Rectal smooth muscle tissue (tissue), 1 donor: ENCODE results near the gene SARS1.
"Not testable (repeated sequence)": the region's sequence is repeated elsewhere in the genome, so short reads cannot be mapped to it uniquely, and the experiment has no call there.

ENCODE experiments used
- H3K27ac ChIP-seq: one replicate; pipeline ENCODE4 v1.7.0; 2013; ENCODE audit warnings: low read depth, low read length, inconsistent platforms
- H3K27me3 ChIP-seq: one replicate; pipeline ENCODE4 v1.7.0; 2013; ENCODE audit warnings: low read length; ENCODE audit not compliant: control insufficient read depth, insufficient read depth
- H3K36me3 ChIP-seq: one replicate; pipeline ENCODE4 v1.7.0; 2013; ENCODE audit warnings: low read length; ENCODE audit not compliant: control insufficient read depth, insufficient read depth
- H3K4me1 ChIP-seq: one replicate; pipeline ENCODE4 v1.7.0; 2013; ENCODE audit warnings: low read length; ENCODE audit not compliant: control insufficient read depth, insufficient read depth
- H3K4me3 ChIP-seq: one replicate; pipeline ENCODE4 v1.7.0; 2013; ENCODE audit warnings: low read length
- H3K9ac ChIP-seq: one replicate; pipeline ENCODE4 v1.7.0; 2013; ENCODE audit warnings: low read length

SARS1 gene, protein sequence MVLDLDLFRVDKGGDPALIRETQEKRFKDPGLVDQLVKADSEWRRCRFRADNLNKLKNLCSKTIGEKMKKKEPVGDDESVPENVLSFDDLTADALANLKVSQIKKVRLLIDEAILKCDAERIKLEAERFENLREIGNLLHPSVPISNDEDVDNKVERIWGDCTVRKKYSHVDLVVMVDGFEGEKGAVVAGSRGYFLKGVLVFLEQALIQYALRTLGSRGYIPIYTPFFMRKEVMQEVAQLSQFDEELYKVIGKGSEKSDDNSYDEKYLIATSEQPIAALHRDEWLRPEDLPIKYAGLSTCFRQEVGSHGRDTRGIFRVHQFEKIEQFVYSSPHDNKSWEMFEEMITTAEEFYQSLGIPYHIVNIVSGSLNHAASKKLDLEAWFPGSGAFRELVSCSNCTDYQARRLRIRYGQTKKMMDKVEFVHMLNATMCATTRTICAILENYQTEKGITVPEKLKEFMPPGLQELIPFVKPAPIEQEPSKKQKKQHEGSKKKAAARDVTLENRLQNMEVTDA

DNA sequence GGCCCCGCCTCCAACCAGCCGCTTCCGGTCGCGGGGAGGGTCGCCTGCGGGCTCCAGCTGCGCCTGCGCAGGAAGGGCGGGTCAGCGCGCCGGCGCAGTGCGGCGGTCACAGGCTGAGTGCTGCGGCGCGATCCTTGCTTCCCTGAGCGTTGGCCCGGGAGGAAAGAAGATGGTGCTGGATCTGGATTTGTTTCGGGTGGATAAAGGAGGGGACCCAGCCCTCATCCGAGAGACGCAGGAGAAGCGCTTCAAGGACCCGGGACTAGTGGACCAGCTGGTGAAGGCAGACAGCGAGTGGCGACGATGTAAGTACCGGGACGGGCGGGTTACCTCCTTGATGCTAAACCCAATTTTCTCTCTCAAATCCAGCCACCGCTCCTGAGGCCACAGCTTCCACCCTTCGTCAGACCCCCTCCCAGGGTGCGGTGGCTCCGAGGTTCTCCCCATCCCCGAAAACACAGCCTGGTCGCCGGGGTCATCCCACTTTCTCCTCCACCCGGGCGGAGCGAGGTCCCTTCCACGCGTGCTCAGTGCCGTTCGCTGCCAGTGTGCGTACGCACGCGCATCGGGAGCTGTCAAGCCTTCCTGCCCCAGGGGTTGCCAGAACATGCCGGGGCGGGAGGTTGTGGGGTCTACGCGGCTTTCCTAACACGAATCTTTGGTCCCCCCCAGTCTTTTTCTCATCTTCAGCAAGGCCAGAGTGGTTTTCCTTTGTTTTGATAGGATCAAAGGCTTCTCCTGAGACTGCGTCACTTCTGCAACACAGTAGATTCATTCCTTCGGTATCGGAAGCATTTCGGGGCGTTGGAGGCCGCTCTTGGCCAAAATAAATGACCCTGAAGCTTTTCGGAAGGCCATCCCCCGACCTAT, at the start of gene SARS1:
SARS1 (plus strand) TSS at position 95 of the 870 bp plus-strand sequence; CDS start at position 170, 75 bp downstream.
- Histone ChIP-seq H3K9ac (peak within 1 kb of the TSS; percentile 70), H3K4me3 (peak within 1 kb of the TSS; percentile 88), H3K36me3 (no peaks in the 10 kb centered on the region), H3K4me1 (peaks cover 11% of the 10 kb centered on the region), H3K27ac (peak within 1 kb of the TSS; percentile 82), H3K27me3 (no peaks in the 10 kb centered on the region)

DNA sequence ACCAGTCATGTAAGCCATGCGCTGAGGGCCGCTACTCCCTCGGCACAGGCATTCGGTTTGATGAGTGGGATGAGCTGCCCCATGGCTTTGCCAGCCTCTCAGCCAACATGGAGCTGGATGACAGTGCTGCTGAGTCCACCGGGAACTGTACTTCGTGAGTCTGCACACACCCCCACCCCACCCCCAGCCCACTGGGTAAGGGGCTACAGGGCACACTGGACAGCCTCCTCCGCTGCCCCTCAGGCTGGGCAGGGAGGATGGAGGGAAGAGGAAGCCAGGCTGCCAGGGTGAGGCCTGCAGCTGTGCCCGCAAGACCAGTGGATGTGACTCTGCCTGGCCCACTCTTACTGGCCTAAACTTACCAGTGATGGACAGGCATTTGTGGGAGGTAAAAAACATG, 49.2 kb upstream of the SARS1 start:
- Histone ChIP-seq H3K4me1 (no peaks in the 10 kb centered on the region), H3K4me3 (no peak overlapping the region), H3K27me3 (no peaks in the 10 kb centered on the region), H3K27ac (no peak overlapping the region), H3K36me3 (no peaks in the 10 kb centered on the region), H3K9ac (no peak overlapping the region)

DNA sequence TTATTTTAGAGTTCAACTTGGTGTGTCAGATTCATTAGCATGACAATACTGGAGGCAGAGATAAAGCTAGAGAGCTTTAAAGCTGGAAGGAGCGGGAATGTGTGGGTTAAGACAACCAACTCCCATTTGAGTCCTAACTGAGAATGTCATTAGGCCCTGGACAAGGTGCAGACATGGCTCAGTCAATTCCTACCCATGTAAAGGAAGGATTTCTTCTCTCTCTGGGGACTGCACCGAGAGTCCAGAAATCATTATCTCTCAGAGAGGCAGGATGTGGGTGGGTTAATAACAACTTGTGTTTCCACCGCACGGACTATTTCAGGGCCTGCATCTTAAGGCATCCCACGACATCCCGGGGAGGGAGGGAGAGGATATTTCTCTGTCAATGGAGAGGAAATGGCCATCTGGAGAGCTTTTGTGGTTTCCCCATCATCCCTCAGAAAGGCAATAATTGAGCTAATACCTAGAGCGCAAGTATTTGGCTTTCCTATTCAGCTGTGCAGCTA, 46.7 kb upstream of the SARS1 start:
- H3K27ac ChIP-seq = no peak overlapping the region
- no peaks in the 10 kb centered on the region for H3K36me3 ChIP-seq

DNA sequence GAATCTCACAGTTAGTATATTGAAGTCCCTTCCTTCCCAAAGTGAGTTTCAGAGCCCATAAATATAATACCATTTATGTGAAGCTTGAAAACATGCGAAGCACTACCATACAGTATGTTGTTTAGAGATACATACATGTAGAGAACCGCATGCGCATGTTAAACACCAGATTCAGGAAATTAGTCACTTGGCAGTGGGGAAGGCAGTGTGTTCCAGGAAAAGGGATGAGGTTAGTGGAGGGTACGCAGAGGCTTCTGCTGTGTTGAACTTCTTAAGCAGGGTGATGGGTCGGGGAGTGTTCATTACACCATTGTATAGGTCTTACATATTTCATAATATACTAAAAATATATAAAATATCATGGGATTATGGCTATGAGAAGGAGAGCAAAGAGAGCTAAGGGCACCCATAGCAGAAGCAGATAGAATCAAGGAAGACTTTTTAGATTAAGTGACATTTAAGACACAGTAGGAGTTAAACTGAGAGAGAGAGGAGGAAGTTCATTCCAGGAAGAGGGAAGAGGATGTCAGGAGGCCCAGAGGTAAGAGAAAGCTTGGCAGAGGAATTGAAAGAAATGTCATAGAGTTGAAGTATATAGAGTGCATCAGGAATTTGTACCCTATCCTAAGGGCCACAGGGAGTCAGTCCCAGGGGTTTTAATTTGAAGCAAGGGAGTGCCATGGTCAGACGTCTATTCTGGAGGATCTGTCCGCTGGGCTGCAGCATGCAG, 43.5 kb upstream of the SARS1 start:
- Histone ChIP-seq H3K9ac (no peak overlapping the region), H3K4me3 (no peak overlapping the region), H3K4me1 (no peaks in the 10 kb centered on the region), H3K27me3 (no peaks in the 10 kb centered on the region), H3K36me3 (no peaks in the 10 kb centered on the region), H3K27ac (no peak overlapping the region)

More for the DNA sequence above, 46.7 kb upstream of the SARS1 start:
- H3K27me3 ChIP-seq = no peaks in the 10 kb centered on the region
- no peak overlapping the region for H3K4me3 ChIP-seq
- H3K4me1 ChIP-seq = no peaks in the 10 kb centered on the region
- H3K9ac ChIP-seq = no peak overlapping the region

DNA sequence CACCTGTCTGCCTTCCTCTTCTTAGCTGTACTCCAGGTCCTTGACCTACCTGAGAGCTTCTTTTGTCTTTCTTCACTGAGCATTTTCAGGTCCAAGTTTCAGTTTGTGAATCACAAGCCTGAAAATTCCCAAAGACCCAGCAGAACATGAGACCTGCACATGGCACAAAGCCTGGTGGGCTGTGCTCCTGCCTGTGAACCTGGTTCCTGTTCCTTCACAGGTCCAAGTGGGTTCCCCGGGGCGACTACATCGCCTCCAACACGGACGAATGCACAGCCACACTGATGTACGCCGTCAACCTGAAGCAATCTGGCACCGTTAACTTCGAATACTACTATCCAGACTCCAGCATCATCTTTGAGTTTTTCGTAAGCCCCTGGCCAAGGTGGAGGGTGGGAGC, 42.1 kb upstream of the SARS1 start:
- Histone ChIP-seq H3K27me3 (no peaks in the 10 kb centered on the region), H3K36me3 (no peaks in the 10 kb centered on the region), H3K27ac (no peak overlapping the region), H3K4me1 (no peaks in the 10 kb centered on the region), H3K9ac (no peak overlapping the region), H3K4me3 (no peak overlapping the region)

DNA sequence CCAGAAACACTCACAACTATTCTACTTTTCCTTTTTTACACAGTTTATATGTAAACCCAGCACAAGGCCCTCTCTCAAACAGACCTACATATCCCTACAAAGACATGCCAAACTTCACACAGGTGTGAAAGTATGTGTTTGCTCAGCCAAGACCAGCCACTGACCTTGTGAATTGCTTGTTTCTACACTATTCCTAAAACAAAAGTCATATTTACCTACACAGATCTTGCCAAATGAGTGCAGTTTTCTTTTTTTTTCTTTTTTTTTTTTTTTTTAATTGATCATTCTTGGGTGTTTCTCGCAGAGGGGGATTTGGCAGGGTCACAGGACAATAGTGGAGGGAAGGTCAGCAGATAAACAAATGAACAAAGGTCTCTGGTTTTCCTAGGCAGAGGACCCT, 37.4 kb upstream of the SARS1 start:
- H3K27me3 ChIP-seq, H3K36me3 ChIP-seq, H3K4me3 ChIP-seq, H3K9ac ChIP-seq, H3K27ac ChIP-seq, H3K4me1 ChIP-seq: not testable (repeated sequence)

DNA sequence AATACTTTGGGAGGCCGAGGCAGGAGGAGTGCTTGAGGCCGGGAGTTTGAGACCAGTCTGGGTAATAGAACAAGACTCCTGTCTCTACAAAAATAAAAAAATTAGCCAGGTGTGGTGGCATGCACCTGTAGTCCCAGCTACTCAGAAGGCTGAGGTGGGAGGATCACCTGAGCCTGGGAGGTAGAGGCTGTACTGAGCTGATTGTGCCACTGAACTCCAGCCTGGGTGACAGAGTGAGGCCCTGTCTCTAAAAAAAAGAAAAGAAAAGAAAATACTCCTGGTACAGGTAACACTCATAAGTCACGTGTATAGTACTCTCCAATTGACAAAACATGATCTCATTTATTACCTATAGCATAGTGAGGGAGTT, 33.0 kb upstream of the SARS1 start:
- not testable (repeated sequence) for H3K4me1 ChIP-seq, H3K27me3 ChIP-seq, H3K4me3 ChIP-seq, H3K9ac ChIP-seq, H3K27ac ChIP-seq, H3K36me3 ChIP-seq

DNA sequence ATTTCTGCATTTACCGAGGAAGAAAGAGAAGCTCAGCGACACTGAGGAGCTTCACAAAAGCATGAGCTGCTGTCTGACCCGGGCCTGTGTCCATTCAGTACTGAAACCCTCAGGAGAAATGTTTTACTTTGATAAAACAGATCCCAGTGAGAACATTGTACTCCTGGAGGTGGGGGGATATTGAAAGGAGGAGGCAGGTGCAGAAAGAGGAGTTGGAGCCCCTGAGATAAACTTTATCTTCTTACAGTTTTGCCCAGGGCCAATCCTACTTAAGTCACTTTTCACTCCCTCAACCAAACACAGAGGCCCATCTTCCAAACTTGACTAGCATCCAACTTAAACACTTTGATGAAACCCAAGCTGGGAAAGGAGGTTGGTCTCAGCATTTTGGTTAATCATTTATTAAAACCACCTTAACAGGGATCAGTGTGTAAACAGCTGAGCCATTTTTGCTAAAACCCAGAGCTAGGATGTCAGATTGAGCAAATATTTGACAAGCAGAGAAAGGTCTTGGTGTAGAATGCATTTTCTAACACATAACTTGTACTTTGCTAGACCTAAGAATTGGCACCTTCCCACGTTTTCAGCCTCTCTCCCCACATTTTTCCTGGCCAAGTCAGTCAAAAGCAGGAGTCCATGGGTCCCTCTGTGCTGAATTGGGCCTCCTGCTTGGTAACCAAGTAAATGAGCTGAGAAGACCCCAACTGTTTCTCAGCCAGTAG, 32.5 kb upstream of the SARS1 start:
- no peak overlapping the region for H3K9ac ChIP-seq
- no peaks in the 10 kb centered on the region for H3K36me3 ChIP-seq
- H3K27ac ChIP-seq = no peak overlapping the region
- no peak overlapping the region for H3K4me3 ChIP-seq
- peaks cover 4% of the 10 kb centered on the region for H3K4me1 ChIP-seq
- H3K27me3 ChIP-seq = no peaks in the 10 kb centered on the region

DNA sequence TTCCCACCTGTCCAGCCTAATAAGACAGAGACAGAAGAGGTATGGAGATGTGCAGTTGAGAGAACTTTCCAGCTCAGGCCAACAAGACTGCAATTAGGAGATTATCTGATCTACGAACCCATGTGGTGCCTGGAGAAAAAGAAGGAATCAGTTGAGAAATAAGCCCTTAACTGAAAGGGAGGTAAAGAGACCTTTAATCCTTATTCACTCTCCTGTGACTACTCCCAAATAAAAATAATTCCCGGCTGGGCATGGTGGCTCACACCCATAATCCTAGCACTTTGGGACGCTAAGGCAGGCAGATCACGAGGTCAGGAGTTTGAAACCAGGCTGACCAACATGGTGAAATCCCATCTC, 31.9 kb upstream of the SARS1 start:
- no peaks in the 10 kb centered on the region for H3K27me3 ChIP-seq
- no peak overlapping the region for H3K4me3 ChIP-seq
- H3K36me3 ChIP-seq = no peaks in the 10 kb centered on the region
- H3K9ac ChIP-seq = no peak overlapping the region
- no peak overlapping the region for H3K27ac ChIP-seq
- H3K4me1 ChIP-seq = peaks cover 8% of the 10 kb centered on the region

DNA sequence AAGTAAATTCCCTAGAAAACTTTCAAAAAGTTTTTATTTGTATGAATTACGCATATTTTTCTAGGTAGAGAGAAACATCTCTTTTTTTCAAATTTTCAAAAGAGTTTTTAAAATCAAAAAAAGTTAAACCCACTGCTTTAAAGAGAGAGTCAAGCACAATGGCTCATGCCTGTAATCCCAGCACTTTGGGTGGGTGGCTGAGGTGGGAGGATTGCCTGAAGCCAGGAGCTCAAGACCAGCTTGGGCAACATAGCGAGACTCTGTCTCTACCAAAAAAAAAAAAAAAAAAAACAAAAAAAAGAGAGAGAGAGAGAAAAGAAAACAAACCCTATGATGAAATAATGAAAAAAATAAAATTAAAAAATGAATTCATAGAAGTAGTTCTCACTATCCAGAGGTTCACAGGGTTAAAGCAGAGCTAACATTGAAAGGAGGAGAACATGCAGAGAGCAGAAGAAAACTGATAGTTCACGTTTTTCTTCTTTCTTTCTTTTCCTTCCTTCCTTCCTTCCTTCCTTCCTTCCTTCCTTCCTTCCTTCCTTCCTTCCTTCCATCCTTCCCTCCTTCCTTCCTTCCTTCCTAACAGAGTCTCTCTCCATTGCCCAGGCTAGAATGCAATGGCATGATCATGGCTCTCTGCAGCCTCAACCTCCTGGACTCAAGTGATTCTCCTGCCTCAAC, 30.5 kb upstream of the SARS1 start:
- peaks cover 13% of the 10 kb centered on the region for H3K4me1 ChIP-seq
- no peak overlapping the region for H3K27ac ChIP-seq
- no peaks in the 10 kb centered on the region for H3K27me3 ChIP-seq

DNA sequence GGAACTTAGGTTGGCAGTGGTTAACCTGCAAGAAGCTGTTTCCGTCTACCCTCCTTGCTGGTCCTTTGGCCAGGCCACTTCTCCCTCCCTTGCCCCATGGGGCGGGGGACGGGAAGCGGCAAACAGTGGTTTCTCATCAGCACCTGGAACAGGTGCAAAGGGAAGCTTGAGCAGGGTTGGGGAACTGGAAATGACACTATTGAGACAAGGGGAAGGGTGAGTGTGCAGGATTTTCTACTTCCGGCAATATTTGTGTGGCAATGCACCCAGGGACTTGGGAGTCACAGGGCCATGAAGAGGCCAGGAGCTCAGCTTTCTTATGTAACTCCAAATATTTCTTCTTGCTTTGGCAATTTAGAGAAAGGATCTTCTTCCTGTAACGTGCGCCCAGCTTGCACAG, 29.0 kb upstream of the SARS1 start:
- Histone ChIP-seq H3K36me3 (no peaks in the 10 kb centered on the region), H3K9ac (no peak overlapping the region), H3K4me3 (no peak overlapping the region), H3K27ac (no peak overlapping the region), H3K4me1 (peaks cover 13% of the 10 kb centered on the region), H3K27me3 (no peaks in the 10 kb centered on the region)

More for the DNA sequence above, 30.5 kb upstream of the SARS1 start:
- Histone ChIP-seq H3K36me3 (no peaks in the 10 kb centered on the region), H3K9ac (no peak overlapping the region), H3K4me3 (no peak overlapping the region)
